A673 (cell line): ENCODE data around the gene SMARCD3.

ENCODE experiments used
- EZH2 ChIP-seq: fragments of 200-600 bp; sonication (generic); IDR thresholded peaks from 2 replicates; pipeline ENCODE4 v1.6.1; 2017; ENCODE audit warnings: borderline replicate concordance, low read depth, mild to moderate bottlenecking, mixed read lengths, antibody characterized with exemption, low read length; ENCODE audit not compliant: poor library complexity, severe bottlenecking
- TF ChIP-seq, protein P1 (sequence below): fragments of 300-800, 200-600 bp; sonication (generic); conservative IDR thresholded peaks from 2 replicates; pipeline ENCODE4 v1.5.1; 2017; ENCODE audit warnings: low read depth, mild to moderate bottlenecking, antibody characterized with exemption, low read length, moderate library complexity, mixed read lengths

DNA sequence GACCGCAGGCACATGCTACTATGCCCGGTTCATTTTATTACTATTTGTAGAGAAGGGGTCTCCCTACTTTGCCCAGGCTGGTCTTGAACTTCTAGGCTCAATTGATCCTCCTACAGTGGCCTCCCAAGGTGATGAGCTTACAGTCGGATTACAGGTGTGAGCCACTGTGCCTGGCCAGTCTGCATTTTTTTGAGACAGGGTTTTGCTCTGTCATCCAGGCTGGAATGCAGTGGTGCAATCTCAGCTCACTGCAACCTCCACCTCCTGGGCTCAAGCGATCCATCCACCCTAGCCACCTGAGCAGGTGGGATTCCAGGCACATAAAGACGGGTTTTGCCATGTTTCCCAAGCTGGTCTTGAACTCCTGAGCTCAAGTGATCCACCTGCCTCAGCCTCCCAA, 35.9 kb downstream of the SMARCD3 start:
- TF ChIP-seq, protein P1, sequence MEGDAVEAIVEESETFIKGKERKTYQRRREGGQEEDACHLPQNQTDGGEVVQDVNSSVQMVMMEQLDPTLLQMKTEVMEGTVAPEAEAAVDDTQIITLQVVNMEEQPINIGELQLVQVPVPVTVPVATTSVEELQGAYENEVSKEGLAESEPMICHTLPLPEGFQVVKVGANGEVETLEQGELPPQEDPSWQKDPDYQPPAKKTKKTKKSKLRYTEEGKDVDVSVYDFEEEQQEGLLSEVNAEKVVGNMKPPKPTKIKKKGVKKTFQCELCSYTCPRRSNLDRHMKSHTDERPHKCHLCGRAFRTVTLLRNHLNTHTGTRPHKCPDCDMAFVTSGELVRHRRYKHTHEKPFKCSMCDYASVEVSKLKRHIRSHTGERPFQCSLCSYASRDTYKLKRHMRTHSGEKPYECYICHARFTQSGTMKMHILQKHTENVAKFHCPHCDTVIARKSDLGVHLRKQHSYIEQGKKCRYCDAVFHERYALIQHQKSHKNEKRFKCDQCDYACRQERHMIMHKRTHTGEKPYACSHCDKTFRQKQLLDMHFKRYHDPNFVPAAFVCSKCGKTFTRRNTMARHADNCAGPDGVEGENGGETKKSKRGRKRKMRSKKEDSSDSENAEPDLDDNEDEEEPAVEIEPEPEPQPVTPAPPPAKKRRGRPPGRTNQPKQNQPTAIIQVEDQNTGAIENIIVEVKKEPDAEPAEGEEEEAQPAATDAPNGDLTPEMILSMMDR: no peak
- TF ChIP-seq EZH2: no peak
